SK-N-SH (cell line): ENCODE measurements around the gene RARG. TPM values are rescaled to one million over a fixed set of nuclear protein-coding genes. Genes with fewer than 3 reads are reported as not detected.

ENCODE experiments used
- CTCF ChIA-PET: fragments of 300-600, 350-600 bp; formaldehyde crosslinking; extraction: SDS; loops from one replicate; lab custom pipeline; 2021; lab: Yijun Ruan, JAX
- POLR2A ChIA-PET: fragments of 350-600 bp; sonication (Branson Sonifier 250); formaldehyde crosslinking; extraction: SDS; loops from one replicate; lab custom pipeline; 2020; ENCODE audit warnings: antibody characterized with exemption, inconsistent platforms; lab: Yijun Ruan, JAX
- DNase-seq: peaks from one replicate; pipeline ENCODE4 v3.0.0; 2012
- H2AFZ ChIP-seq: fragments of 200-600 bp; sonication (generic); 2 replicates; pipeline ENCODE4 v1.8.1; 2016; ENCODE audit warnings: antibody characterized with exemption, mild to moderate bottlenecking, low read depth
- H3F3A ChIP-seq: fragments of 200-600 bp; sonication (generic); replicated peaks from 2 replicates; pipeline ENCODE3; 2016; ENCODE audit warnings: antibody characterized with exemption, mild to moderate bottlenecking; ENCODE audit not compliant: insufficient read depth
- H3K27ac ChIP-seq, 2 experiments: fragments of 200-500 bp in 1 of 2; fragments of 200-600 bp in 1 of 2; sonication (Bioruptor generic) in 1 of 2; sonication (generic), shearing (Covaris generic) in 1 of 2; 2 replicates each; pipeline versions ENCODE4 v1.5.1 to v1.6.1; 2014 to 2016; ENCODE audit warnings: low read depth in 2 of 2, inconsistent platforms in 1 of 2, low read length in 1 of 2, mild to moderate bottlenecking in 1 of 2, mixed read lengths in 1 of 2
- H3K27me3 ChIP-seq: fragments of 200-600 bp; sonication (generic), shearing (Covaris generic); 2 replicates; pipeline ENCODE4 v1.6.1; 2016; ENCODE audit warnings: mixed run types; ENCODE audit not compliant: insufficient read depth
- H3K36me3 ChIP-seq, 2 experiments: fragments of 200-500 bp in 1 of 2; fragments of 200-600 bp in 1 of 2; sonication (Bioruptor generic) in 1 of 2; sonication (generic) in 1 of 2; replicated peaks in 1 of 2; 2 replicates each; pipeline versions ENCODE3 to v1.5.1; 2014 to 2016; ENCODE audit warnings: low read length in 1 of 2, mild to moderate bottlenecking in 1 of 2; ENCODE audit not compliant: insufficient read depth in 2 of 2, control insufficient read depth in 1 of 2
- H3K4me1 ChIP-seq, 2 experiments: fragments of 200-500 bp in 1 of 2; fragments of 200-600 bp in 1 of 2; sonication (Bioruptor generic) in 1 of 2; sonication (generic), shearing (Covaris generic) in 1 of 2; 2 replicates each; pipeline versions ENCODE4 v1.5.1 to v1.6.1; 2014 to 2016; ENCODE audit warnings: low read depth in 1 of 2, low read length in 1 of 2, mixed run types in 1 of 2; ENCODE audit not compliant: insufficient read depth in 2 of 2, control insufficient read depth in 1 of 2
- H3K4me2 ChIP-seq: fragments of 200-600 bp; sonication (generic), shearing (Covaris generic); 2 replicates; pipeline ENCODE4 v1.6.1; 2017; ENCODE audit warnings: mixed run types
- H3K4me3 ChIP-seq, 2 experiments: fragments of 200-500 bp in 1 of 2; fragments of 200-600 bp in 1 of 2; sonication (Bioruptor generic) in 1 of 2; sonication (generic), shearing (Covaris generic) in 1 of 2; 2 replicates each; pipeline versions ENCODE4 v1.5.1 to v1.8.1; 2014 to 2016; ENCODE audit warnings: low read depth in 2 of 2, inconsistent platforms in 1 of 2, low read length in 1 of 2, mild to moderate bottlenecking in 1 of 2, mixed read lengths in 1 of 2, moderate library complexity in 1 of 2
- H3K79me2 ChIP-seq: fragments of 200-600 bp; sonication (generic); 2 replicates; pipeline ENCODE4 v1.8.1; 2017; ENCODE audit warnings: mild to moderate bottlenecking; ENCODE audit not compliant: insufficient read depth
- H3K9ac ChIP-seq: fragments of 200-600 bp; sonication (generic); 2 replicates; pipeline ENCODE4 v1.6.1; 2017; ENCODE audit warnings: mixed run types
- H3K9me2 ChIP-seq: fragments of 200-600 bp; sonication (generic); 2 replicates; pipeline ENCODE4 v1.6.1; 2017; ENCODE audit warnings: mixed run types
- H3K9me3 ChIP-seq: fragments of 200-600 bp; sonication (generic); 2 replicates; pipeline ENCODE4 v1.6.1; 2017; ENCODE audit warnings: mixed run types, mild to moderate bottlenecking, moderate library complexity
- H4K20me1 ChIP-seq: fragments of 200-600 bp; sonication (generic); 2 replicates; pipeline ENCODE4 v1.6.1; 2017; ENCODE audit warnings: mild to moderate bottlenecking, mixed run types; ENCODE audit not compliant: insufficient read depth
- CTCF ChIP-seq: fragments of 200-600 bp; sonication (generic); IDR thresholded peaks from 2 replicates; pipeline ENCODE4 v1.6.1; 2017; ENCODE audit warnings: antibody characterized with exemption, mild to moderate bottlenecking, moderate library complexity
- ELF1 ChIP-seq: IDR thresholded peaks from 2 replicates; pipeline ENCODE4 v1.4.0; 2012
- EZH2phosphoT487 ChIP-seq: fragments of 200-600 bp; sonication (generic); IDR thresholded peaks from 2 replicates; pipeline ENCODE4 v1.6.1; 2017; ENCODE audit warnings: low read depth, mixed run types, mild to moderate bottlenecking, antibody characterized with exemption, moderate library complexity, borderline replicate concordance
- FOSL2 ChIP-seq: IDR thresholded peaks from 2 replicates; pipeline ENCODE4 v1.4.0; 2012; ENCODE audit warnings: low read depth, mild to moderate bottlenecking, moderate library complexity, borderline replicate concordance
- FOXJ3 ChIP-seq: sonication (generic); formaldehyde crosslinking; IDR thresholded peaks from 2 replicates; pipeline ENCODE4 v1.5.1; 2020; ENCODE audit warnings: mild to moderate bottlenecking, missing genetic modification reagents
- GABPA ChIP-seq: IDR thresholded peaks from 2 replicates; pipeline ENCODE4 v1.4.0; 2012; ENCODE audit warnings: low read depth, mild to moderate bottlenecking
- IRF3 ChIP-seq: fragments of 150-350 bp; IDR thresholded peaks from 2 replicates; pipeline ENCODE4 v1.6.1; 2016; ENCODE audit warnings: mild to moderate bottlenecking, low read depth, low read length
- MAX ChIP-seq: IDR thresholded peaks from 2 replicates; pipeline ENCODE4 v1.4.0; 2012; ENCODE audit warnings: low read depth
- MXI1 ChIP-seq: IDR thresholded peaks from 2 replicates; pipeline ENCODE4 v1.6.1; 2012; ENCODE audit warnings: mild to moderate bottlenecking, low read depth, low read length, improper control_type of control experiment
- NFIC ChIP-seq: IDR thresholded peaks from 2 replicates; pipeline ENCODE4 v1.4.0; 2012; ENCODE audit warnings: borderline replicate concordance
- PBX3 ChIP-seq: IDR thresholded peaks from 2 replicates; pipeline ENCODE4; 2012
- RCOR1 ChIP-seq: fragments of 150-350 bp; IDR thresholded peaks from 2 replicates; pipeline ENCODE4 v1.6.1; 2017; ENCODE audit warnings: antibody characterized with exemption, low read length
- RXRA ChIP-seq: IDR thresholded peaks from 2 replicates; pipeline ENCODE4 v1.4.0; 2012; ENCODE audit warnings: low read depth, mild to moderate bottlenecking, borderline replicate concordance
- SMC3 ChIP-seq: IDR thresholded peaks from 2 replicates; pipeline ENCODE4 v1.6.1; 2012; ENCODE audit warnings: low read depth, low read length, improper control_type of control experiment
- TAF1 ChIP-seq: IDR thresholded peaks from 2 replicates; pipeline ENCODE4 v1.6.1; 2012; ENCODE audit warnings: low read depth, mild to moderate bottlenecking, low read length, moderate library complexity, borderline replicate concordance
- TCF12 ChIP-seq: IDR thresholded peaks from 2 replicates; pipeline ENCODE4 v1.4.0; 2012
- USF2 ChIP-seq: fragments of 150-350 bp; IDR thresholded peaks from 2 replicates; pipeline ENCODE4 v1.6.1; 2017; ENCODE audit warnings: antibody characterized with exemption, low read length, low read depth, borderline replicate concordance
- ZBTB33 ChIP-seq: IDR thresholded peaks from 2 replicates; pipeline ENCODE4 v1.4.0; 2012; ENCODE audit warnings: low read depth, borderline replicate concordance
- WGBS: methylation state at CpG from one replicate; pipeline ENCODE4 v1.1.6; 2017; ENCODE audit warnings: low lambda C conversion rate; 5-methylcytosine and 5-hydroxymethylcytosine counted together
- polyA plus RNA-seq, 3 experiments: library from polyadenylated mRNA; depleted of rRNA; stranded (reverse); fragments of >200 nt; gene quantifications; 2 replicates each; pipeline ENCODE4 v1.2.3, GENCODE V29; 2012

Gene RARG
- polyA plus RNA-seq, 1 of the 3 experiments (the other 2 are of a cell fraction): 36.6 TPM

GRCh38 chr12:53255996-53256395, 24.0 kb upstream of the RARG start (continued):
- no peak for TF ChIP-seq RCOR1
- no peak for TF ChIP-seq EZH2phosphoT487

- DNase-seq: no peak
- Histone ChIP-seq H3K9ac (no peak overlapping the region), H3K4me1 (peaks cover 0 to 16% of the 10 kb centered on the region in 2 experiments; a peak in 1 of 4 replicates), H3K27ac (no peak overlapping the region), H3F3A (no peaks in the 10 kb centered on the region), H3K27me3 (no peaks in the 10 kb centered on the region), H3K79me2 (peaks cover 30% of the 10 kb centered on the region), H2AFZ (no peak overlapping the region), H3K36me3 (peaks cover 5 to 11% of the 10 kb centered on the region in 2 experiments), H3K4me3 (no peak overlapping the region), H3K9me2 (no peaks in the 10 kb centered on the region), H4K20me1 (no peaks in the 10 kb centered on the region), H3K4me2 (no peak overlapping the region), H3K9me3 (no peaks in the 10 kb centered on the region)
- TF ChIP-seq FOXJ3 (CRISPR knock-in tag) (no peak), MXI1 (no peak), SMC3 (no peak), GABPA (no peak), IRF3 (no peak), NFIC (no peak), ELF1 (no peak), RXRA (no peak), USF2 (no peak), TCF12 (no peak)
- 30% methylated on average over 1 of the region's 1 CpG for WGBS
- ChIA-PET CTCF (interaction anchor here (1.3 to 5.1 kb wide), 3 partner anchors 9 to 42 kb away, joined by 3 to 141 read pairs (median 4); partner anchors contain the start of gene ESPL1), POLR2A (no interaction called here)
These were observed 23.0 kb upstream of the RARG start for GRCh38 chr12:53254816-53255545.

GRCh38 chr12:53253298-53253697, 21.3 kb upstream of the RARG start:
- WGBS: 93% methylated on average over 11 of the region's 13 CpGs
- Histone ChIP-seq H2AFZ (no peak overlapping the region), H3K4me1 (peaks cover 0 to 16% of the 10 kb centered on the region in 2 experiments; a peak in 1 of 4 replicates), H3K27ac (no peak overlapping the region), H3F3A (no peaks in the 10 kb centered on the region), H4K20me1 (no peaks in the 10 kb centered on the region), H3K9me2 (no peaks in the 10 kb centered on the region), H3K4me2 (peak overlapping the region; percentile 97), H3K79me2 (peaks cover 30% of the 10 kb centered on the region), H3K9ac (peak overlapping the region; percentile 83; the same call in 1 of the 2 replicates), H3K27me3 (no peaks in the 10 kb centered on the region), H3K4me3 (peak overlapping the region in 1 of 2 experiments; percentile 91; a peak in 2 of 4 replicates), H3K36me3 (peaks cover 5 to 11% of the 10 kb centered on the region in 2 experiments), H3K9me3 (no peaks in the 10 kb centered on the region)
- ChIA-PET POLR2A (interaction anchor here (1.1 to 2.7 kb wide), 2 partner anchors 34 to 73 kb away, joined by 4 to 16 read pairs; no protein-coding TSS in a partner anchor), CTCF (interaction anchor here (0.8 to 5.1 kb wide), 9 partner anchors 14 to 255 kb away, joined by 3 to 141 read pairs (median 5); partner anchors contain the start of genes ESPL1 and MYG1)
- DNase-seq: no peak
- TF ChIP-seq CTCF: no peak
- TF ChIP-seq ZBTB33: no peak
- no peak for TF ChIP-seq FOXJ3 (CRISPR knock-in tag)
- no peak for TF ChIP-seq PBX3
- no peak for TF ChIP-seq FOSL2
- no peak for TF ChIP-seq TAF1
- TF ChIP-seq MAX: no peak
- TF ChIP-seq TCF12: no peak
